Ovary (tissue), 3 donors: Measurements from ENCODE around the gene EIF5A.

Experiments used
- CTCF ChIP-seq, 3 donors: fragments of 450-650 bp in 2 of 3; fragments of 200-600 bp in 1 of 3; IDR thresholded peaks; one replicate each; pipeline versions ENCODE4 v1.5.1 to v1.8.0; 2016 to 2022; ENCODE audit warnings: antibody characterized with exemption in 3 of 3, mild to moderate bottlenecking in 1 of 3
- POLR2A ChIP-seq: fragments of 450-650 bp; IDR thresholded peaks from one replicate; pipeline ENCODE4 v1.6.1; 2017; ENCODE audit warnings: antibody characterized with exemption, mild to moderate bottlenecking, moderate library complexity
- donor health status: DM: no; HTN: no; CAD: no.

DNA sequence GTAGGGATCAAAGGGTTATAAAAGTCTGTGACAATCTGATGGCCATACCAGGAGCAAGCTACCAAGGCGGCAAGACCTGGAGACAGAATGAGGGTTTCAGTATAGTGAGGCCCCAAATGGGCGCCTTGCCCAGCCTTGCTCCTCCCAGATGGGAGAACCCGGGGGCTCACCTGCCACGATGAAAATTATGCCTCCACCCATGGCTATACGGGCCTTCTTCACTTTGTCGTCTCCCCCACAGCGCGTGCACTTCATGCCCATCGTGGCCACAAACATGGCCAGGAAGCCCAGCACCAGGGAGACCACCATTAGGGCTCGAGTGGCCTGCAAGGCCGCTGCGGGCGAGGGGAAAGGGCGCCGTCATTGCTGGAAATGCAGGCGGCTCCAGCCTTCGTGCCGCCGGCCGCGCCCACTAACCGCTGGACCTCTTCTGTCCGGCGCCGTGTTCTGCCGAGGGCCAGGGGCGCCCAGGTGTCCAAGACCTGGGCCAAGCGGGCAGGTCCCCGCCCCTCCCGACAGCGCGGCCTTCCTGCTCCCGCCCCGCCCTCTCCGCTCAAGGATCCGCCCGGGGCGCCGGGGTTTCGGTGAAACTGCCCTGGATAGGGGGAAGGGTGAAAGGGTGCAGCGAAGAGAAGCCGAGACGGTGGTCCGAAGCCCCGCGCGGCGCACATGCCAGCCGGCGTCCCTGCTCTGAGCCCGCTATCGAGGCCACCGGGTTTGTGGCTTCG lies 46.6 kb upstream of the EIF5A start:
- TF ChIP-seq CTCF (IDR thresholded peaks at IDR 0.05) (no peak), POLR2A (no peak)
